C4-2B (cell line): ENCODE data around the gene IFFO2.

Experiments
- ZFX ChIP-seq: fragments of 450-650 bp; IDR thresholded peaks from 2 replicates; pipeline ENCODE4 v1.6.1; 2017
- TF ChIP-seq, protein P1 (sequence below): fragments of 450-650 bp; conservative IDR thresholded peaks from 2 replicates; pipeline ENCODE4 v1.5.1; 2017; ENCODE audit warnings: mild to moderate bottlenecking

DNA sequence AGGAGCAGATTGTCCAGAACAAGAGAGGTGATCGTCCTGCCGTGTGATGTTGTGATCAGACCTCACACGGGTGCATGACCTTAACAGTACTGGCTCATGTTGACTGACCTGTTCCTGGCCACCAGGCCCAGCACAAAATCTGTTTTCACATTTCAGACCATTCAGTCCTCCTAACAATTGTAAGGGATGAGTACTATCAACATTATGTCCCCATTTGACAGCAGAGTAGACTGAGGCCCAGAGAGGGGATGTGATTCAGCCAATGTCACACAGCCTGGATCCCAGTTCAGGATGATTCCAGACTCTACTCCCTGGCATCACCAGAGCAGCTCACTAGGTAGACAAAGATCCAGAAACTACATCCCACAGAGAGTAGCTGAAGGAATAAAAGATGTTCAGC is 89.6 kb downstream of the IFFO2 start:
- TF ChIP-seq, protein P1, sequence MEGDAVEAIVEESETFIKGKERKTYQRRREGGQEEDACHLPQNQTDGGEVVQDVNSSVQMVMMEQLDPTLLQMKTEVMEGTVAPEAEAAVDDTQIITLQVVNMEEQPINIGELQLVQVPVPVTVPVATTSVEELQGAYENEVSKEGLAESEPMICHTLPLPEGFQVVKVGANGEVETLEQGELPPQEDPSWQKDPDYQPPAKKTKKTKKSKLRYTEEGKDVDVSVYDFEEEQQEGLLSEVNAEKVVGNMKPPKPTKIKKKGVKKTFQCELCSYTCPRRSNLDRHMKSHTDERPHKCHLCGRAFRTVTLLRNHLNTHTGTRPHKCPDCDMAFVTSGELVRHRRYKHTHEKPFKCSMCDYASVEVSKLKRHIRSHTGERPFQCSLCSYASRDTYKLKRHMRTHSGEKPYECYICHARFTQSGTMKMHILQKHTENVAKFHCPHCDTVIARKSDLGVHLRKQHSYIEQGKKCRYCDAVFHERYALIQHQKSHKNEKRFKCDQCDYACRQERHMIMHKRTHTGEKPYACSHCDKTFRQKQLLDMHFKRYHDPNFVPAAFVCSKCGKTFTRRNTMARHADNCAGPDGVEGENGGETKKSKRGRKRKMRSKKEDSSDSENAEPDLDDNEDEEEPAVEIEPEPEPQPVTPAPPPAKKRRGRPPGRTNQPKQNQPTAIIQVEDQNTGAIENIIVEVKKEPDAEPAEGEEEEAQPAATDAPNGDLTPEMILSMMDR = no peak
- no peak for TF ChIP-seq ZFX
